ENCODE measurements around the gene PLXNA2. TPM values are rescaled to one million over a fixed set of nuclear protein-coding genes. Genes with fewer than 3 reads are reported as not detected.

Gene PLXNA2
- total and polyA plus RNA-seq, 2 donors (not counting 3 experiments of a cell fraction or from before 2014, with no cell fraction given) = 42.6 to 229 TPM

GRCh38 chr1:208065862-208066261 is 178.3 kb downstream of the PLXNA2 start:
- intact Hi-C loops (cut with micrococcal nuclease) = no loop called here

More at GRCh38 chr1:208065862-208066261, 178.3 kb downstream of the PLXNA2 start:
- Histone ChIP-seq H4K20me1 (replicated peaks; ENCODE audit: control insufficient read depth, extremely low read depth, insufficient read depth, low read length) (no peaks in the 10 kb centered on the region), H3K9me3 (replicated peaks; ENCODE audit: control insufficient read depth, insufficient read depth, low read length) (no peaks in the 10 kb centered on the region), H3K4me1 (ENCODE audit: control insufficient read depth, extremely low read depth, insufficient read depth, low read length) (peaks cover 11% of the 10 kb centered on the region), H3K9me1 (replicated peaks; ENCODE audit: control insufficient read depth, extremely low read depth, insufficient read depth, low read length) (no peaks in the 10 kb centered on the region), H3K4me3 (replicated peaks in 1 of 3; ENCODE audit: insufficient read depth in 1 of 3, low read depth in 1 of 3, low read length in 3 of 3) (no peak overlapping the region), H3K27me3 (ENCODE audit: control insufficient read depth in 2 of 2, insufficient read depth in 2 of 2, low read length in 2 of 2) (no peaks in the 10 kb centered on the region), H3K27ac (ENCODE audit: insufficient read depth, low read depth, low read length) (no peak overlapping the region), H2AFZ (ENCODE audit: low read depth, low read length) (no peak overlapping the region), H3K4me2 (ENCODE audit: insufficient read depth, low read length) (no peak overlapping the region), H3K9ac (replicated peaks; ENCODE audit: extremely low read depth, insufficient read depth, low read length) (no peak overlapping the region), H3K36me3 (ENCODE audit: control insufficient read depth in 2 of 2, extremely low read depth in 1 of 2, insufficient read depth in 2 of 2, low read length in 2 of 2) (peaks cover 17 to 29% of the 10 kb centered on the region in 2 experiments), H3K79me2 (ENCODE audit: control insufficient read depth, insufficient read depth, low read length) (no peaks in the 10 kb centered on the region)
- ChIA-PET POLR2A (no interaction called here), CTCF (interaction anchor here (1.8 kb wide), 1 partner anchor 179 kb away, joined by 7 read pairs; no protein-coding TSS in a partner anchor)
- FAIRE-seq (no peak), DNase-seq (ENCODE audit: low read depth, low spot score) (no peak)
- no TSS peak for BruUV-seq (replicated peaks)
- TF ChIP-seq, protein P1, sequence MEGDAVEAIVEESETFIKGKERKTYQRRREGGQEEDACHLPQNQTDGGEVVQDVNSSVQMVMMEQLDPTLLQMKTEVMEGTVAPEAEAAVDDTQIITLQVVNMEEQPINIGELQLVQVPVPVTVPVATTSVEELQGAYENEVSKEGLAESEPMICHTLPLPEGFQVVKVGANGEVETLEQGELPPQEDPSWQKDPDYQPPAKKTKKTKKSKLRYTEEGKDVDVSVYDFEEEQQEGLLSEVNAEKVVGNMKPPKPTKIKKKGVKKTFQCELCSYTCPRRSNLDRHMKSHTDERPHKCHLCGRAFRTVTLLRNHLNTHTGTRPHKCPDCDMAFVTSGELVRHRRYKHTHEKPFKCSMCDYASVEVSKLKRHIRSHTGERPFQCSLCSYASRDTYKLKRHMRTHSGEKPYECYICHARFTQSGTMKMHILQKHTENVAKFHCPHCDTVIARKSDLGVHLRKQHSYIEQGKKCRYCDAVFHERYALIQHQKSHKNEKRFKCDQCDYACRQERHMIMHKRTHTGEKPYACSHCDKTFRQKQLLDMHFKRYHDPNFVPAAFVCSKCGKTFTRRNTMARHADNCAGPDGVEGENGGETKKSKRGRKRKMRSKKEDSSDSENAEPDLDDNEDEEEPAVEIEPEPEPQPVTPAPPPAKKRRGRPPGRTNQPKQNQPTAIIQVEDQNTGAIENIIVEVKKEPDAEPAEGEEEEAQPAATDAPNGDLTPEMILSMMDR (IDR thresholded peaks at IDR 0.05; ENCODE audit: extremely low read depth in 1 of 2, insufficient read depth in 1 of 2, low read depth in 1 of 2, low read length in 2 of 2) = no peak
- TF ChIP-seq POLR2AphosphoS5 (IDR thresholded peaks at IDR 0.05; ENCODE audit: insufficient read depth, low read depth, low read length) (no peak), EZH2 (IDR thresholded peaks at IDR 0.05; ENCODE audit: borderline replicate concordance, low read depth, low read length, severe bottlenecking) (no peak), MAX (IDR thresholded peaks at IDR 0.05; ENCODE audit: insufficient read depth, insufficient read length) (no peak), JUN (IDR thresholded peaks at IDR 0.05; ENCODE audit: borderline replicate concordance, insufficient read depth, insufficient read length, low read depth) (no peak), POLR2A (IDR thresholded peaks at IDR 0.05; ENCODE audit: low read depth, low read length) (no peak), FOS (IDR thresholded peaks at IDR 0.05; ENCODE audit: borderline replicate concordance, insufficient read depth, low read length) (no peak), GATA2 (IDR thresholded peaks at IDR 0.05; ENCODE audit: insufficient read depth, insufficient read length, low read depth, low read length) (no peak), MYC (IDR thresholded peaks at IDR 0.05; ENCODE audit: low read depth, low read length) (no peak)
- dilution Hi-C loops (cut with MboI; ENCODE audit: extremely low pct_ligation_motif_present, low sequenced_read_pairs) = no loop called here
